Nephron progenitor cell (in vitro differentiated cells): ENCODE data around the gene TMEM151B.
A peak's percentile ranks its signal among the peaks of the same experiment; 100 is the strongest.
"Not testable (repeated sequence)": the region's sequence is repeated elsewhere in the genome, so short reads cannot be mapped to it uniquely, and the experiment has no call there.

Experiments used
- DNase-seq: peaks from one replicate; pipeline ENCODE4 v3.0.0; 2021
- H3K27ac Mint-ChIP-seq: 2 replicates; pipeline ENCODE4 v1.8.0; 2021; ENCODE audit warnings: mild to moderate bottlenecking, moderate library complexity, mixed read lengths
- H3K27me3 Mint-ChIP-seq: 2 replicates; pipeline ENCODE4 v1.8.0; 2021; ENCODE audit warnings: mild to moderate bottlenecking, low read depth, mixed read lengths; ENCODE audit not compliant: poor library complexity
- H3K36me3 Mint-ChIP-seq: 2 replicates; pipeline ENCODE4 v1.8.0; 2021; ENCODE audit warnings: low read depth, mixed read lengths
- H3K4me1 Mint-ChIP-seq: 2 replicates; pipeline ENCODE4 v1.8.0; 2021; ENCODE audit warnings: mixed read lengths
- H3K4me3 Mint-ChIP-seq: 2 replicates; pipeline ENCODE4 v1.8.0; 2021; ENCODE audit warnings: mild to moderate bottlenecking, moderate library complexity, mixed read lengths
- H3K9me3 Mint-ChIP-seq: 2 replicates; pipeline ENCODE4 v1.8.0; 2021; ENCODE audit warnings: mild to moderate bottlenecking, moderate library complexity, mixed read lengths
- CTCF ChIP-seq: fragments of 200-600 bp; sonication (generic); IDR thresholded peaks from 2 replicates; pipeline ENCODE4 v1.5.0; 2021; ENCODE audit warnings: antibody characterized with exemption

The TMEM151B gene

GRCh38 chr6:44327760-44328159 lies 57.5 kb downstream of the TMEM151B start:
- Mint-ChIP-seq H3K9me3 (no peaks in the 10 kb centered on the region), H3K4me1 (peaks cover 19% of the 10 kb centered on the region), H3K4me3 (no peak overlapping the region), H3K27ac (peak overlapping the region; percentile 79), H3K27me3 (peaks cover 24% of the 10 kb centered on the region), H3K36me3 (no peaks in the 10 kb centered on the region)
- DNase-seq = no peak
- no peak for TF ChIP-seq CTCF

- H3K9me3 Mint-ChIP-seq, H3K27ac Mint-ChIP-seq, H3K4me3 Mint-ChIP-seq, DNase-seq, H3K36me3 Mint-ChIP-seq: not testable (repeated sequence)
- peaks cover 22% of the 10 kb centered on the region for H3K27me3 Mint-ChIP-seq
- H3K4me1 Mint-ChIP-seq = peaks cover 23% of the 10 kb centered on the region
Observed at GRCh38 chr6:44328203-44328602, 58.0 kb downstream of the TMEM151B start.

DNA sequence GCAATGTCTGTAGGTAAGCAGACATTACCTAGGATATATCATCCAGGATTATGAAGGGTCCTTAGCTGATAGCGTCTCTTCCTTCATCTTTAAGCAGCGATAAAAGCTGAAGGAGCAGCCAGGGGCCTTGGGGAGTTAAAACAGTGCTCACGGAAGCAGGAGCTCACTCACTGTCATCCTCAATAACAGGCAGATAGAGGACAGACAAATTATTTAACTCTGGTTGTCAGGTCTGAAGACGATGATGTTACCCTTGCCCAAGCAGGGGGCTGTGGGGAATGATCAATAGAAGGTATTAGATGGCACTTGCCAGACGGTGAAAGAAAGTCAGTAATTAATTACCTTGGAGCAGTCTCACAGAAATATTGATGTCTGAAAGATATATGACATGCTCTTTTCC lies 59.6 kb downstream of the TMEM151B start:
- no peak for TF ChIP-seq CTCF
- Mint-ChIP-seq H3K27me3 (peaks cover 22% of the 10 kb centered on the region), H3K9me3 (no peaks in the 10 kb centered on the region), H3K36me3 (no peaks in the 10 kb centered on the region), H3K27ac (peak overlapping the region; percentile 57), H3K4me1 (peaks cover 24% of the 10 kb centered on the region), H3K4me3 (no peak overlapping the region)
- DNase-seq = no peak

- H3K27me3 Mint-ChIP-seq = peaks cover 26% of the 10 kb centered on the region
- no peaks in the 10 kb centered on the region for H3K36me3 Mint-ChIP-seq
- peak overlapping the region; percentile 43 for H3K27ac Mint-ChIP-seq
- no peak for TF ChIP-seq CTCF
- peaks cover 29% of the 10 kb centered on the region for H3K4me1 Mint-ChIP-seq
- H3K4me3 Mint-ChIP-seq = no peak overlapping the region
- DNase-seq = no peak
- H3K9me3 Mint-ChIP-seq = no peaks in the 10 kb centered on the region
Observed at GRCh38 chr6:44332585-44332984, 62.3 kb downstream of the TMEM151B start.

- TF ChIP-seq CTCF = no peak
- Mint-ChIP-seq H3K36me3 (no peaks in the 10 kb centered on the region), H3K4me3 (no peak overlapping the region), H3K9me3 (no peaks in the 10 kb centered on the region), H3K27ac (peak overlapping the region; percentile 53), H3K27me3 (peaks cover 21% of the 10 kb centered on the region), H3K4me1 (peaks cover 25% of the 10 kb centered on the region)
- no peak for DNase-seq
Observed at GRCh38 chr6:44333273-44333919, 63.1 kb downstream of the TMEM151B start.

- H3K4me1 Mint-ChIP-seq = peaks cover 26% of the 10 kb centered on the region
- H3K27ac Mint-ChIP-seq = peak overlapping the region; percentile 53
- H3K4me3 Mint-ChIP-seq = no peak overlapping the region
- H3K36me3 Mint-ChIP-seq = no peaks in the 10 kb centered on the region
- H3K27me3 Mint-ChIP-seq = peaks cover 19% of the 10 kb centered on the region
- DNase-seq = no peak
- H3K9me3 Mint-ChIP-seq = no peaks in the 10 kb centered on the region
- TF ChIP-seq CTCF = no peak
Observed at GRCh38 chr6:44333942-44334341, 63.7 kb downstream of the TMEM151B start.
